ENCODE measurements around the gene ADCY2.
"Not testable (repeated sequence)": the region's sequence is repeated elsewhere in the genome, so short reads cannot be mapped to it uniquely, and the experiment has no call there.

ADCY2 gene

DNA sequence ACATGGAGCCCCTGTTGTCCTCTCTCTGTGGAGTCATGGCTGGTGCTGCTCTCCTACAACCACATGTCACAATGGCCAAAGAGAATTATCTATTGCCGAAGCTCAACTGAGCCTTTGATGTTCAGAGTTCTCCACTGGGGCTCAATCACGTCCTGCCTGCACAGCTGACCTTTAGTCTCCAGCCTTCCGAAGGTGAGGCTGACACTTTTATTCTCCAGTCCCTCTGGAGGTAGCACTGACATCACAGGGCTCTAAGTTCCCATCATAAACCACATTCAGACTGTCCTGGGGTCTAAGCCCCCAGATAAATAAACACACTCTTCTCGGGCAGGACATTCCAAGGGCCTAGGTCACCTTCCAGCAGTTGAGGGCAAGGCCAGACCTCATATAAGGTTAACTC lies 23.4 kb downstream of the ADCY2 start:
- Histone ChIP-seq H3K4me1 (ENCODE audit: control insufficient read depth, insufficient read depth, low read length) (peaks cover 21% of the 10 kb centered on the region), H3K27me3 (ENCODE audit: control insufficient read depth in 1 of 2, insufficient read depth in 2 of 2, low read length in 2 of 2) (no peaks in the 10 kb centered on the region), H3K9ac (ENCODE audit: low read length in 2 of 2) (no peak overlapping the region), H3K36me3 (ENCODE audit: control insufficient read depth in 2 of 2, insufficient read depth in 2 of 2, low read length in 2 of 2) (peaks cover 0 to 4% of the 10 kb centered on the region in 2 donors), H3K27ac (ENCODE audit: low read length) (no peak overlapping the region), H3K4me3 (ENCODE audit: low read length in 2 of 2) (no peak overlapping the region), H3K9me3 (ENCODE audit: control insufficient read depth in 2 of 2, low read length in 2 of 2) (no peaks in the 10 kb centered on the region)

DNA sequence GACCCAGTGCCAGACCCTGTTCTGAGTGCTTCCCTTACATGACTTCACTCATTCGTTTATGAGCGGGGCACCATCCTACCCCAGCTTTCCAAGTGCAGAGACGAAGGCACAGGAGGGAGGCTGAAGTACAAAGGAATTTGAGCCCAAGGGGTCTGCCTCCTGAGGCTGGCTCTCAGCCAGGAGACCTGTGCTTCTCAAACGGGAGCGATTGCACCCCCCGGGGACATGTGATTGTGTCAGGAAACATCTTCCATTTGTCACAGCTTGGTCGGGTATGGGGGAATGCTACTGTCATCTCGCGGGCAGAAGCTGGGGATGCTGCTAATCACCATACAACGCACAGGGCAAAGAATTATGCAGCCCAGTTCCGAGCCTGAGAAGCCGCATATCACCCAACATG lies 23.9 kb downstream of the ADCY2 start:
- H3K27ac ChIP-seq (ENCODE audit: low read length), result no peak overlapping the region
- H3K4me3 ChIP-seq (ENCODE audit: low read length in 2 of 2), result no peak overlapping the region
- H3K9ac ChIP-seq (ENCODE audit: low read length in 2 of 2), result no peak overlapping the region
- H3K27me3 ChIP-seq (ENCODE audit: control insufficient read depth in 1 of 2, insufficient read depth in 2 of 2, low read length in 2 of 2), result no peaks in the 10 kb centered on the region
- peaks cover 23% of the 10 kb centered on the region for H3K4me1 ChIP-seq (ENCODE audit: control insufficient read depth, insufficient read depth, low read length)
- H3K36me3 ChIP-seq (ENCODE audit: control insufficient read depth in 2 of 2, insufficient read depth in 2 of 2, low read length in 2 of 2), result peaks cover 0 to 4% of the 10 kb centered on the region in 2 donors
- no peaks in the 10 kb centered on the region for H3K9me3 ChIP-seq (ENCODE audit: control insufficient read depth in 2 of 2, low read length in 2 of 2)

DNA sequence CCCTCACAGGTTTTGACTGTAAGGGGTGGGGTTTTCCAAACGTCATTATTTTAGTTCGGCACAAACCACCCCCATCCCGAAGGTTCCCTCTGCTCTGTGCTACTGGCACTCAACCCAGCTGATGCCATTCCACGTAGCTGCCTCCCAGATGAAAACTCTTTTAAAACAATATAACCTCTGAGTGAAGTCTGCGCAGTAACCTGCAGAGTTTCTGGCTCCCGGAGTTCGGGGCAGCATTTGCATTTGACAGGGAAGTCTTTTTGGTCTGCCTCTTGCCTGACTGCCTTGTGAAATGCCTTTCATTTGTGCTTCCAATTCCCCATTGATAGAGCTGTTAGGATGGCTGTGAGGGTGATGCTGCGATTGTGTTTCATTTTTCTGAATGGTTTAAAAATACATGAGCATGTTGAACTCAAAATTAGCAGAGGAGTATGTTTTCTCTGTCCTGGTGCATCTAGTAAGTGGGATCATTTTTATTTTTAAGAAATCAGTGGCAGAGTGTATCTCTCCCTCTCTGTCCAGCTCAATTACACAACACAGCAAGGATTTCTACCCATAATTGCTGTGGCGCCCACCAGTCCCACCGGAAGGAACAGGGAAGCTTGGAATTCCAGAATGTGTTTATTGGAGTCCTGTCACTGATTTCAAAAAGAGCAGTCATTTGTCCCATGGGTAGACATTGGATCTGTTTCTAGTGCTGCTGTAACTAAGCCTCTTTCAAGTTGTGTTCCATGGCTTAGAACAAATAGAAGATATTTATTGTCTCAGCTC lies 24.8 kb downstream of the ADCY2 start:
- Histone ChIP-seq H3K27ac (ENCODE audit: low read length) (no peak overlapping the region), H3K36me3 (ENCODE audit: control insufficient read depth in 2 of 2, insufficient read depth in 2 of 2, low read length in 2 of 2) (peaks cover 0 to 2% of the 10 kb centered on the region in 2 donors), H3K9me3 (ENCODE audit: control insufficient read depth in 2 of 2, low read length in 2 of 2) (no peaks in the 10 kb centered on the region), H3K27me3 (ENCODE audit: control insufficient read depth in 1 of 2, insufficient read depth in 2 of 2, low read length in 2 of 2) (no peaks in the 10 kb centered on the region), H3K4me1 (ENCODE audit: control insufficient read depth, insufficient read depth, low read length) (peaks cover 18% of the 10 kb centered on the region), H3K9ac (ENCODE audit: low read length in 2 of 2) (no peak overlapping the region), H3K4me3 (ENCODE audit: low read length in 2 of 2) (peak overlapping the region in 1 of 2 donors; percentile 20)

DNA sequence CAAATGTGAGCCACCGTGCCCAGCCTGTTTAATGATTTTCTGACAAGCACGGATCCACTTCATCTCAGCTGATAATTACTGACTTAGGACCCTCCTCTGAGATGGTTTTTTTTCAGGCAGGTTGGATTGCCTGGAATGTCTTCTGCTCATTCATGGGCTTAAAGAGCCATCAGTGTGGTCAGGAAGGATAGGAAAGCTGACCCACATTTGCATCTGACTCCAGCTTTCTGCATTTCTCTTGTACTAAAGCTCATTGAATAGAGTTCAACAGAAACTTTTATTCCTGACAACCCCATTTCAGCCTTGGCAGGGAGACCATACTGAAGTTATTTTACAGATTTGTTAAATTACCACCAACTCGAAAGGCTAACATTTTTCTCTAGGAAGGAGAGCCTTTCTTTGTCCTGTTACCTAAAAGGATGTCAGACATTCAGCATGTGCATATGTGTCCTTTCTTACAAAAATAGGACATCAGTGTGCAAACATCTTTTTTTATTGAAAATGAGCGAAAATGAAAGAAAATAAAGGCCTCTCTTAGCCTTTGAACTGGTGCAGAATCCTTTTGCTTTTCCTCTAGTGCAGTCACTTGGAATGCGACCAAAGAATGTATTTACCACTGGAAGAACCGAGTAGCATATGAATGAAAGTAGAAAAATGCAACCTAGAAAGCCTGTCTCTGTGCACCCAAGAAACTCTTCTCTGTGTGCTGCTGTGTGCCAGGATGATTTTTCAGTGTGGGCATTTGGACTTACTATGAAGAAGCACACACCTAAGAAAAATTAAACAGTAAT lies 26.6 kb downstream of the ADCY2 start:
- H3K27ac ChIP-seq (ENCODE audit: low read length), result no peak overlapping the region
- no peak overlapping the region for H3K4me3 ChIP-seq (ENCODE audit: low read length in 2 of 2)
- no peaks in the 10 kb centered on the region for H3K36me3 ChIP-seq (ENCODE audit: control insufficient read depth in 2 of 2, insufficient read depth in 2 of 2, low read length in 2 of 2)
- H3K9ac ChIP-seq (ENCODE audit: low read length in 2 of 2), result no peak overlapping the region
- H3K4me1 ChIP-seq (ENCODE audit: control insufficient read depth, insufficient read depth, low read length), result peaks cover 18% of the 10 kb centered on the region
- no peaks in the 10 kb centered on the region for H3K9me3 ChIP-seq (ENCODE audit: control insufficient read depth in 2 of 2, low read length in 2 of 2)
- H3K27me3 ChIP-seq (ENCODE audit: control insufficient read depth in 1 of 2, insufficient read depth in 2 of 2, low read length in 2 of 2), result no peaks in the 10 kb centered on the region

DNA sequence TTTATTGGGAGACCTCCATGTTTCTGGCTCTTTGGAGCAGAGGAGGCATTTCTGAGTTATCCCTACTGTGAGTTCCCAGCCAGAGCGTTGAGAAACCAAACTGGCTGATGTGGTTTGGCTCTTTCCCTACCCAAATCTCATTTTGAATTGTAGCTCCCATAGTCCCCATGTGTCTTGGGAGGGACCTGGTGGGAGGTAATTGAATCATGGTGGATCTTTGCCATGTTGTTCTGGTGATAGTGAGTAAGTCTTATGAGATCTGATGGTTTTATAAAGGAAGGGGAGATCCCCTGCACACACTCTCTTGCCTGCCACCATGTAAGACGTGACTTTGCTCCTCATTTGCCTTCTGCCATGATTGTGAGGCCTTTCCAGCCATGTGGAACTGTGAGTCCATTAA lies 27.3 kb downstream of the ADCY2 start:
- not testable (repeated sequence) for H3K4me3 ChIP-seq (ENCODE audit: low read length in 2 of 2); H3K27ac ChIP-seq (ENCODE audit: low read length); H3K9ac ChIP-seq (ENCODE audit: low read length in 2 of 2); H3K9me3 ChIP-seq (ENCODE audit: control insufficient read depth in 2 of 2, low read length in 2 of 2); H3K27me3 ChIP-seq (ENCODE audit: control insufficient read depth in 1 of 2, insufficient read depth in 2 of 2, low read length in 2 of 2); H3K36me3 ChIP-seq (ENCODE audit: control insufficient read depth in 2 of 2, insufficient read depth in 2 of 2, low read length in 2 of 2)
- H3K4me1 ChIP-seq (ENCODE audit: control insufficient read depth, insufficient read depth, low read length), result peaks cover 18% of the 10 kb centered on the region

DNA sequence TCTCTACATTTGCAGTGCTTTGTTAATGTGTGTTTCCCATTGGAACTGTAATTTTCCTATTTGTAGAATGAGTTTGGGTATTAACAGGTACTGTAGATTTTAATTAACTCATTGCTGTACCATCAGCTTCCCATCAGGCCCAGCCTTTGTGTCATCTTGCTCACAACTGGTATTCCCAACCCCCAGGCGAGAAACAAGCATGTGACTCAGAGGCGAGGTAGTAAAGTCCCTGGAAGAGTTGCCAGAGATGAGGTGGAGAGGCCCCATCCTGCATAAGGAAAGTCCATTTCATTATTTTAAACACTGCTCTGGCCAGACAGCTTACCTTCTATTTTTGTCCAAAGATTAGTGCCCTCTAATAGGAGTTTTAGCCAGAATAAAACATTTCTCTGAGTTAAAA lies 29.9 kb downstream of the ADCY2 start:
- no peaks in the 10 kb centered on the region for H3K9me3 ChIP-seq (ENCODE audit: control insufficient read depth in 2 of 2, low read length in 2 of 2)
- no peak overlapping the region for H3K4me3 ChIP-seq (ENCODE audit: low read length in 2 of 2)
- H3K27ac ChIP-seq (ENCODE audit: low read length), result no peak overlapping the region
- no peak overlapping the region for H3K9ac ChIP-seq (ENCODE audit: low read length in 2 of 2)
- H3K27me3 ChIP-seq (ENCODE audit: control insufficient read depth in 1 of 2, insufficient read depth in 2 of 2, low read length in 2 of 2), result no peaks in the 10 kb centered on the region
- peaks cover 10% of the 10 kb centered on the region for H3K4me1 ChIP-seq (ENCODE audit: control insufficient read depth, insufficient read depth, low read length)
- no peaks in the 10 kb centered on the region for H3K36me3 ChIP-seq (ENCODE audit: control insufficient read depth in 2 of 2, insufficient read depth in 2 of 2, low read length in 2 of 2)

DNA sequence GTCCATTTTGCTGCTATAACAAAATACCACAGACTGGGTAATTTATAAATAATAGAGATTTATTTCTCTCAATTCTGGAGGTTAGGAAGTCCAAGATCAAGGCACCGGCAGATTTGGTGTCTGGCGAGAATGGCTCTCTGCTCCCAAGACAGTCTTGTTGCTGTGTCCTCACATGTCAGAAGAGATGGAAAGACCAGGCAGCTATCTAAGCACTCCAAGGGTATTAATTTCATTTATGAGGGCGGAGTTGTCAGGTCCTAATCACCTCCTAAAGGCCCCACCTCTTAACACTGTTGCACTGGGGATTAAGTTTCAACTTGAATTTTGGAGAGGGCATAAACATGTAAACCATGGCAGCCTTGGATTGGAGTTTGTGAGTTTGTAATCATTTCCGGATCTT lies 30.3 kb downstream of the ADCY2 start:
- no peaks in the 10 kb centered on the region for H3K27me3 ChIP-seq (ENCODE audit: control insufficient read depth in 1 of 2, insufficient read depth in 2 of 2, low read length in 2 of 2)
- peaks cover 10% of the 10 kb centered on the region for H3K4me1 ChIP-seq (ENCODE audit: control insufficient read depth, insufficient read depth, low read length)
- H3K4me3 ChIP-seq (ENCODE audit: low read length in 2 of 2), result no peak overlapping the region
- H3K9ac ChIP-seq (ENCODE audit: low read length in 2 of 2), result no peak overlapping the region
- H3K9me3 ChIP-seq (ENCODE audit: control insufficient read depth in 2 of 2, low read length in 2 of 2), result no peaks in the 10 kb centered on the region
- no peaks in the 10 kb centered on the region for H3K36me3 ChIP-seq (ENCODE audit: control insufficient read depth in 2 of 2, insufficient read depth in 2 of 2, low read length in 2 of 2)
- no peak overlapping the region for H3K27ac ChIP-seq (ENCODE audit: low read length)

DNA sequence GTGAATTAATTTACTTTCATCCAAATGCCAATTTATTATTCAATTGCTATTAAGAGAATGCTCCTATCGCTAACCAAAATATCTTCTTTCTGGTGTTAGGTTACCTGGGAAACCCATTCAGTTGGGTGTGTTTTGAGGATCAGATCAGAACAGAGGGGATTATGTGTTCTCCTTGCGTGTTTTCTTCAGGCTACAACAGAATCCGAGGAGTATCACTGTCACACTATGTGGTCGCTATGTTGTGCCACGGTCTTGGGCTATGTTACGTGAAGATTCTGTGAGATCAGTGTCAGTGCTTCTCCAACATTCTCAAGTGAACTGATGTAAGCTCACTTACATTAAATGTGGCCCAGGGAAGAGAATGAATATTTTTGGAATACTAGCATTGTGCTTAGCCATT lies 39.0 kb downstream of the ADCY2 start:
- no peaks in the 10 kb centered on the region for H3K9me3 ChIP-seq (ENCODE audit: control insufficient read depth in 2 of 2, low read length in 2 of 2)
- H3K27me3 ChIP-seq (ENCODE audit: control insufficient read depth in 1 of 2, insufficient read depth in 2 of 2, low read length in 2 of 2), result no peaks in the 10 kb centered on the region
- H3K4me3 ChIP-seq (ENCODE audit: low read length in 2 of 2), result no peak overlapping the region
- no peaks in the 10 kb centered on the region for H3K36me3 ChIP-seq (ENCODE audit: control insufficient read depth in 2 of 2, insufficient read depth in 2 of 2, low read length in 2 of 2)
- no peak overlapping the region for H3K9ac ChIP-seq (ENCODE audit: low read length in 2 of 2)
- no peak overlapping the region for H3K27ac ChIP-seq (ENCODE audit: low read length)
- no peaks in the 10 kb centered on the region for H3K4me1 ChIP-seq (ENCODE audit: control insufficient read depth, insufficient read depth, low read length)

DNA sequence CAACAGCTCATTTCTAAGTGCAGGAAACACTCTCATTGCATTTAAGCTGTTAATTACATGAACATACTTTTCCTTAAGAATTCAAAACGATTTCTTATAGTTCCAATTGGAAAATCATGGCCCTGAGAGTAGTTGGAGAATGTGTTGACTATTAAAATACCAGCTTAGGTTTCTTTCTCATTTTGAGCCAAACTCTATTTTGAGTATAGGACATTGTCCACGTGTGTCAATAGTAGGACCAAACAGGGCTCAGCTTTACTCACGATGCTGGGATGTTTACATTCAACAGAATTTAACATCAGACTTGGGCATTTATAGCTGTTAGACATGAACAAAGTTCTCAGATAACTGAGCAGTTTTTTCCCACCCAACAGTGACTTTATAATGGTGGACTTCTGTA lies 39.6 kb downstream of the ADCY2 start:
- no peak overlapping the region for H3K9ac ChIP-seq (ENCODE audit: low read length in 2 of 2)
- no peaks in the 10 kb centered on the region for H3K27me3 ChIP-seq (ENCODE audit: control insufficient read depth in 1 of 2, insufficient read depth in 2 of 2, low read length in 2 of 2)
- no peak overlapping the region for H3K27ac ChIP-seq (ENCODE audit: low read length)
- H3K36me3 ChIP-seq (ENCODE audit: control insufficient read depth in 2 of 2, insufficient read depth in 2 of 2, low read length in 2 of 2), result no peaks in the 10 kb centered on the region
- H3K9me3 ChIP-seq (ENCODE audit: control insufficient read depth in 2 of 2, low read length in 2 of 2), result no peaks in the 10 kb centered on the region
- H3K4me1 ChIP-seq (ENCODE audit: control insufficient read depth, insufficient read depth, low read length), result no peaks in the 10 kb centered on the region
- H3K4me3 ChIP-seq (ENCODE audit: low read length in 2 of 2), result no peak overlapping the region

DNA sequence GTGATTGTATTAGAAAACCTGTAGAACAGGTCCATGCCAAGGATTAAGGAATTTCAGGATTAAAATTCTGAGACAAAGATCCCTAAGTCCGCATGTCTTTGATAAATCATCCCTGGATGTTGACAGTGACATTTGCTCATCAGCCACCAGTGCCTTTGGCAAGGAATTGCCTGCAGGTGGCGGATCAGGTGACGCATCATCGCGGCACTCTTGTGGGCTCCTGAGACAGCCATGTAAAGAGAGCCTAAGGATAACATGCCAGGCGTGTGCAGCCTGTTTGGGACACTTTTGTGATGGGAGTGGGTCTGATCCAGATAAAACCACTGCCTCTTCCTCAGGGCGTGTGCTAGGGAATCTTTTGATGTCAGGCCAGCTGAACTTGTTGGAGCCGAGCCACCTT lies 40.6 kb downstream of the ADCY2 start:
- Histone ChIP-seq H3K27ac (ENCODE audit: low read length) (no peak overlapping the region), H3K27me3 (ENCODE audit: control insufficient read depth in 1 of 2, insufficient read depth in 2 of 2, low read length in 2 of 2) (no peaks in the 10 kb centered on the region), H3K4me1 (ENCODE audit: control insufficient read depth, insufficient read depth, low read length) (no peaks in the 10 kb centered on the region), H3K4me3 (ENCODE audit: low read length in 2 of 2) (no peak overlapping the region), H3K9ac (ENCODE audit: low read length in 2 of 2) (no peak overlapping the region), H3K9me3 (ENCODE audit: control insufficient read depth in 2 of 2, low read length in 2 of 2) (no peaks in the 10 kb centered on the region), H3K36me3 (ENCODE audit: control insufficient read depth in 2 of 2, insufficient read depth in 2 of 2, low read length in 2 of 2) (no peaks in the 10 kb centered on the region)

DNA sequence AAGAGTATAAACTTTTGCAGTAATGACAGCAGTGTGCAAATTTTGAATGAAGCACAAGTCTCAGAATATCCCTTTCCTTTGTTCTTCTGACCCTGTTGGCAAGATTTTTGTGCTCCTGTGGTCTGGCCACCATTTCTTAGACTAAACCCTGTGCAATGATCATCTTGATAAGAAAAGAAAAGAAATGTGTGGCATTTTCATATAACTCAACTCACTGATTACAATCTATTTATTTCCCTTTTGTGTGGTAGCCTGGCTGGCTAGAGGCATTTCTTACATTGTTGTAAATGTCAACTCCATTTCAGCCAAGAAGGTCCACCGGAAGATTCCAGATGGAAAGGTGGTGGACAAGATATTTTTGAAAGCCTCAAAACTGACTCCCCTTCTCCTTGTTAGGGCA lies 41.9 kb downstream of the ADCY2 start:
- Histone ChIP-seq H3K36me3 (ENCODE audit: control insufficient read depth in 2 of 2, insufficient read depth in 2 of 2, low read length in 2 of 2) (no peaks in the 10 kb centered on the region), H3K27ac (ENCODE audit: low read length) (no peak overlapping the region), H3K4me1 (ENCODE audit: control insufficient read depth, insufficient read depth, low read length) (no peaks in the 10 kb centered on the region), H3K4me3 (ENCODE audit: low read length in 2 of 2) (no peak overlapping the region), H3K9me3 (ENCODE audit: control insufficient read depth in 2 of 2, low read length in 2 of 2) (no peaks in the 10 kb centered on the region), H3K27me3 (ENCODE audit: control insufficient read depth in 1 of 2, insufficient read depth in 2 of 2, low read length in 2 of 2) (no peaks in the 10 kb centered on the region), H3K9ac (ENCODE audit: low read length in 2 of 2) (no peak overlapping the region)
